ENCODE results near the gene SIL1.

DNA sequence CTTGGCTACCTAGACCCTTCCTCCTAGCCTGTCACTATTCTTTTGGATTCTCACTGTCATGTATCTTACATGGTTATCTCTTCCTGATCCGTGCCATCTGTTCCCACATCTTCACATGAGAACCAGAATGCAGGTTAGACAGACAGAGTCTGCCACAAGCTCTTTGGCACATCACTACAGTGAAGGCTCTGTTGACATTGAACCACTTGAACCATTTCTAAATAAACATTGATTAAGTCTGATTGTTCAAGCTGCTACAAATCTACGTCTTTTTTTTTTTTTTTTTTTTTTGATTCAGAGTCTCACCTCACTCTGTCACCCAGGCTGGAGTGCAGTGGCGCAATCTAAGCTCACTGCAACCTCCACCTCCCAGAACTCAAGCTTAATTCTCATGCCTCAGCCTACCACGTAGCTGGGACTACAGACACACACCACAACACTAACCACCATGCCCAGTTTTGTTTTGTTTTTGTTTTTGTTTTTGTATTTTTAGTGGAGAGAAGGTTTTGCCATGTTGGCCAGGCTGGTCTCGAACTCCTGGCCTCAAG, 237.9 kb downstream of the SIL1 start:
- TF ChIP-seq, protein P1, sequence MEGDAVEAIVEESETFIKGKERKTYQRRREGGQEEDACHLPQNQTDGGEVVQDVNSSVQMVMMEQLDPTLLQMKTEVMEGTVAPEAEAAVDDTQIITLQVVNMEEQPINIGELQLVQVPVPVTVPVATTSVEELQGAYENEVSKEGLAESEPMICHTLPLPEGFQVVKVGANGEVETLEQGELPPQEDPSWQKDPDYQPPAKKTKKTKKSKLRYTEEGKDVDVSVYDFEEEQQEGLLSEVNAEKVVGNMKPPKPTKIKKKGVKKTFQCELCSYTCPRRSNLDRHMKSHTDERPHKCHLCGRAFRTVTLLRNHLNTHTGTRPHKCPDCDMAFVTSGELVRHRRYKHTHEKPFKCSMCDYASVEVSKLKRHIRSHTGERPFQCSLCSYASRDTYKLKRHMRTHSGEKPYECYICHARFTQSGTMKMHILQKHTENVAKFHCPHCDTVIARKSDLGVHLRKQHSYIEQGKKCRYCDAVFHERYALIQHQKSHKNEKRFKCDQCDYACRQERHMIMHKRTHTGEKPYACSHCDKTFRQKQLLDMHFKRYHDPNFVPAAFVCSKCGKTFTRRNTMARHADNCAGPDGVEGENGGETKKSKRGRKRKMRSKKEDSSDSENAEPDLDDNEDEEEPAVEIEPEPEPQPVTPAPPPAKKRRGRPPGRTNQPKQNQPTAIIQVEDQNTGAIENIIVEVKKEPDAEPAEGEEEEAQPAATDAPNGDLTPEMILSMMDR (IDR thresholded peaks at IDR 0.05), result no peak
- no peak for TF ChIP-seq POLR2A (IDR thresholded peaks at IDR 0.05)
- TF ChIP-seq POLR2AphosphoS5 (IDR thresholded peaks at IDR 0.05), result no peak
